Upper lobe of left lung (tissue), 6 donors: ENCODE data around the gene GABRR1. TPM values are rescaled to one million over a fixed set of nuclear protein-coding genes. Genes with fewer than 3 reads are reported as not detected.

Experiments used
- ATAC-seq, 2 donors: fragments of 200-7000 bp; cut with Tn5 transposase; one replicate each; pipeline ENCODE4 v1.9.1; 2022; ENCODE audit warnings: mild to moderate bottlenecking in 2 of 2, moderate library complexity in 2 of 2; ENCODE audit not compliant: low FRiP score in 2 of 2
- DNase-seq, 2 donors: peaks; one replicate each; pipeline ENCODE4 v3.0.0-alpha.2; 2019 to 2020
- H3K27ac ChIP-seq, 4 donors: fragments of 200-600 bp; sonication (generic); one replicate each; pipeline ENCODE4 v1.5.1; 2016 to 2019
- H3K27me3 ChIP-seq, 4 donors: fragments of 200-600 bp; sonication (generic); one replicate each; pipeline ENCODE4 v1.5.1; 2017 to 2019
- H3K36me3 ChIP-seq, 4 donors: fragments of 200-600 bp; sonication (generic); one replicate each; pipeline ENCODE4 v1.5.1; 2016 to 2019
- H3K4me1 ChIP-seq, 4 donors: fragments of 200-600 bp; sonication (generic); one replicate each; pipeline ENCODE4 v1.5.1; 2018 to 2019
- H3K4me3 ChIP-seq, 4 donors: fragments of 200-600 bp; sonication (generic); one replicate each; pipeline ENCODE4 v1.5.1; 2017 to 2019; ENCODE audit warnings: mild to moderate bottlenecking in 2 of 4, moderate library complexity in 1 of 4
- H3K9me3 ChIP-seq, 4 donors: fragments of 200-600 bp; sonication (generic); one replicate each; pipeline ENCODE4 v1.5.1; 2018 to 2019
- CTCF ChIP-seq, 6 experiments: fragments of 450-650 bp in 4 of 6; fragments of 200-600 bp in 2 of 6; sonication (generic) in 2 of 6; IDR thresholded peaks; one replicate each; pipeline ENCODE4 v1.5.1; 2016 to 2019; ENCODE audit warnings: antibody characterized with exemption in 6 of 6
- EP300 ChIP-seq, 4 donors: sonication (generic); formaldehyde crosslinking; IDR thresholded peaks; one replicate each; pipeline ENCODE4 v1.5.1; 2017; ENCODE audit warnings: antibody characterized with exemption in 4 of 4, control low read depth in 2 of 4
- POLR2A ChIP-seq, 4 donors: fragments of 450-650 bp; IDR thresholded peaks; one replicate each; pipeline ENCODE4 v1.5.1; 2016 to 2017; ENCODE audit warnings: antibody characterized with exemption in 4 of 4, mild to moderate bottlenecking in 2 of 4
- POLR2AphosphoS5 ChIP-seq, 2 donors: sonication (generic); formaldehyde crosslinking; IDR thresholded peaks; one replicate each; pipeline ENCODE4 v1.5.1; 2017; ENCODE audit warnings: antibody characterized with exemption in 2 of 2
- WGBS, 2 donors: methylation state at CpG; one replicate each; pipeline ENCODE4 v1.1.5; 2017 to 2018; 5-methylcytosine and 5-hydroxymethylcytosine counted together
- total RNA-seq, 6 donors: library from RNA; depleted of rRNA in 4 of 6; stranded (reverse); fragments of >200 nt in 4 of 6; gene quantifications; one replicate each; pipeline versions ENCODE4 v1.1.0 to v1.2.1, GENCODE V29; 2016 to 2021
- donor health status: DM: no; HTN: no; CAD: no; lungs with moderate emphysema.
- donor health status: DM: no; HTN: yes; CAD: no; lungs with severe emphysema.

Gene GABRR1
- total RNA-seq, 6 donors from 2014 or later, result not detected

- Histone ChIP-seq H3K27ac (no peak overlapping the region), H3K36me3 (no peaks in the 10 kb centered on the region), H3K27me3 (no peaks in the 10 kb centered on the region), H3K9me3 (no peaks in the 10 kb centered on the region), H3K4me3 (no peak overlapping the region), H3K4me1 (peaks cover 0 to 5% (median 1%) of the 10 kb centered on the region in 4 donors)
- no peak for DNase-seq
- no peak for ATAC-seq
- WGBS, 2 donors, result 58 to 75% methylated on average over 7 of the region's 7 CpGs
- TF ChIP-seq POLR2AphosphoS5 (IDR thresholded peaks at IDR 0.05) (no peak), CTCF (IDR thresholded peaks at IDR 0.05) (no peak), EP300 (IDR thresholded peaks at IDR 0.05) (no peak), POLR2A (IDR thresholded peaks at IDR 0.05) (no peak)
These were observed 76.6 kb downstream of the GABRR1 start for GRCh38 chr6:89140347-89141156.

DNA sequence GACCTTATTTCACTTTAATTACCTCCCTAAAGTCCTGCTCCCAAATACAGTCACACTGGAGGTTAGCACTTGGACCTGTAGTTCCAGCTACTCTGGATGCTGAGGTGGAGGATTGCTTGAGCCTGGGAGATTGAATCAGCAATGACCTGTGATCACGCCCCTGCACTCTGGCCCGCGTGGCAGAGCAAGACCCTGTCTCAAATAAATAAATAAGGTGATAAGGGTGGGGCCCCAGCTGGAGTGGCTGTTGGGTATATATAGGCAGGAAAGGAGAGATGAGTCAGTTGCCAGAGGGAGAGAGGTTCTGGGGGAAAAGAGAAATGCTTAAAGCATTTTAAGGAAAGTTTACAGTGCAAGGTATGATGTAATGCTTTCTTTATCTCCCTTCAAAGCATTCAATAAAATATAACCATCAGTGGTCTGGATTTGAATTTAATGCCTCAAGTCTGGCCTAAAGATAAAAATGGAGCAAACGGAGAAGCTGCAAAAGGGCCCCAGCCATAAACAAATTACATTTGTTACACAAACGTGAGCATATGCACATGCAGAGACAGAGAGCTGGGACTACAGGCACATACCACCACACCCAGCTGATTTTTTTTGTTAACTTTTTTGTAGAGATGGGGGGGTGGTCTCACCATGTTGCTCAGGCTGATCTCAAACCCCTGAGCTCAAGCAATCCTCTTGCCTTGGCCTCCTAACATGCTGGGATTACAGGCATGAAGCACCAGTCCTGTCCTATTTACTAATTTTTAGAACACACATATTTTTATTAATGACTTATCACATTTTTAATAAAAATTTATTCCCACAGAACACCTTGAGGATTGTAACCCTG lies 77.4 kb downstream of the GABRR1 start:
- Histone ChIP-seq H3K27me3 (no peaks in the 10 kb centered on the region), H3K36me3 (no peaks in the 10 kb centered on the region), H3K27ac (no peak overlapping the region), H3K4me3 (no peak overlapping the region), H3K4me1 (no peaks in the 10 kb centered on the region), H3K9me3 (no peaks in the 10 kb centered on the region)
- no peak for TF ChIP-seq CTCF (IDR thresholded peaks at IDR 0.05)
- TF ChIP-seq POLR2A (IDR thresholded peaks at IDR 0.05), result no peak
- no peak for TF ChIP-seq POLR2AphosphoS5 (IDR thresholded peaks at IDR 0.05)
- no peak for TF ChIP-seq EP300 (IDR thresholded peaks at IDR 0.05)
- no peak for ATAC-seq
- WGBS, 2 donors, result 88 to 90% methylated on average over 5 of the region's 5 CpGs
- DNase-seq, result no peak

- Histone ChIP-seq H3K4me1 (no peaks in the 10 kb centered on the region), H3K27me3 (no peaks in the 10 kb centered on the region), H3K9me3 (no peaks in the 10 kb centered on the region), H3K4me3 (no peak overlapping the region), H3K27ac (no peak overlapping the region), H3K36me3 (no peaks in the 10 kb centered on the region)
- DNase-seq (no peak), ATAC-seq (no peak)
- TF ChIP-seq CTCF (IDR thresholded peaks at IDR 0.05) (no peak), POLR2A (IDR thresholded peaks at IDR 0.05) (no peak), EP300 (IDR thresholded peaks at IDR 0.05) (no peak), POLR2AphosphoS5 (IDR thresholded peaks at IDR 0.05) (no peak)
- WGBS, 2 donors, result 87 to 89% methylated on average over 2 of the region's 2 CpGs
These were observed 79.0 kb downstream of the GABRR1 start for GRCh38 chr6:89138173-89138572.

GRCh38 chr6:89134723-89135122 lies 82.4 kb downstream of the GABRR1 start:
- Histone ChIP-seq H3K4me1 (no peaks in the 10 kb centered on the region), H3K4me3 (no peak overlapping the region), H3K27ac (no peak overlapping the region), H3K27me3 (no peaks in the 10 kb centered on the region), H3K9me3 (no peaks in the 10 kb centered on the region), H3K36me3 (no peaks in the 10 kb centered on the region)
- TF ChIP-seq POLR2AphosphoS5 (IDR thresholded peaks at IDR 0.05) (no peak), POLR2A (IDR thresholded peaks at IDR 0.05) (no peak), CTCF (IDR thresholded peaks at IDR 0.05) (no peak), EP300 (IDR thresholded peaks at IDR 0.05) (no peak)
- 83 to 99% methylated on average over 3 of the region's 3 CpGs for WGBS, 2 donors
- ATAC-seq (no peak), DNase-seq (no peak)
